AG04449 (cell line): ENCODE measurements around the gene SLC13A5.

ENCODE experiments used
- CTCF ChIA-PET: fragments of 350-600 bp; formaldehyde crosslinking; extraction: SDS; loops from one replicate; lab custom pipeline; 2021; ENCODE audit warnings: antibody characterized with exemption; lab: Yijun Ruan, JAX
- POLR2A ChIA-PET: fragments of 400-600, 350-600 bp; formaldehyde crosslinking; extraction: SDS; loops from one replicate; lab custom pipeline; 2020; ENCODE audit warnings: antibody characterized with exemption, inconsistent platforms; lab: Yijun Ruan, JAX
- DNase-seq: peaks from one replicate; pipeline ENCODE4 v3.0.0-alpha.2; 2010; ENCODE audit warnings: low read depth, low spot score
- H3K4me3 ChIP-seq: 2 replicates; pipeline ENCODE4 v1.5.1; 2011; ENCODE audit warnings: low read depth, mild to moderate bottlenecking, control low read depth, low read length
- CTCF ChIP-seq: IDR thresholded peaks from one replicate; pipeline ENCODE4 v1.5.1; 2011; ENCODE audit warnings: mild to moderate bottlenecking, moderate library complexity, low read length, control low read depth, inconsistent platforms; ENCODE audit not compliant: insufficient read depth; ENCODE audit errors: missing control alignments

The SLC13A5 gene

GRCh38 chr17:6636616-6637457, 76.3 kb downstream of the SLC13A5 start:
- no peak for DNase-seq
- CTCF ChIA-PET = interaction anchor here (3.4 kb wide), 1 partner anchor 164 kb away, joined by 26 read pairs; no protein-coding TSS in a partner anchor
- POLR2A ChIA-PET = no interaction called here
- no peak for TF ChIP-seq CTCF
- no peak overlapping the region for H3K4me3 ChIP-seq

DNA sequence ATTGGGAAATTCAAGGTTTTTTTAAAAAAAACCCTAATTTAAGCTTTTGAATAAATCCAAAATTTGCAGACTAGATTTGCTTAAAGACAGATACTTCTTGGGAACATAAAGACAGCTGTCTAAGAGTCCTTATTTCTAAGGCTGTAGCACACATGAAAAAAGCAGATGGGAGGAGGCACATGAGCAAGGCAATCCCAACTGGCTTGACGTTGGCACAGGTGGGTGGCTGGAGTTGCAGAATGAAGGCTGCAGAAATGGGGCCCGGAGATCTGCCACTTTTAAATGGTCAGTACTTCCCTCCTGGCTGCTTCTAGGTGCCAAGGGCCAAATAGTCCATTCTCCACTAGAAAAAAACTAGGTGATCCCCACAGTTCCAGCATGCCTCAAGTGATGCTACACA, 77.1 kb downstream of the SLC13A5 start:
- ChIA-PET POLR2A (interaction anchor here (0.6 kb wide), 1 partner anchor 9 kb away, joined by 3 read pairs; no protein-coding TSS in a partner anchor), CTCF (interaction anchor here (1.3 kb wide), 1 partner anchor 164 kb away, joined by 3 read pairs; no protein-coding TSS in a partner anchor)

More for the DNA sequence above, 77.1 kb downstream of the SLC13A5 start:
- no peak overlapping the region for H3K4me3 ChIP-seq
- no peak for DNase-seq
- TF ChIP-seq CTCF = no peak
